Measurements from ENCODE around the gene CPS1. TPM values are rescaled to one million over a fixed set of nuclear protein-coding genes. Genes with fewer than 3 reads are reported as not detected.

Gene CPS1
- total and polyA plus RNA-seq, 11 donors, result 0.61 to 5.3 (median 1.8) TPM

- Histone ChIP-seq H3K27ac (no peak overlapping the region), H3K4me3 (no peak overlapping the region), H3K4me1 (no peaks in the 10 kb centered on the region), H3K9me3 (no peaks in the 10 kb centered on the region), H3K36me3 (peaks cover 0 to 2% (median 0%) of the 10 kb centered on the region in 9 donors), H3K27me3 (no peaks in the 10 kb centered on the region)
- TF ChIP-seq CTCF (IDR thresholded peaks at IDR 0.05) (no peak), POLR2A (IDR thresholded peaks at IDR 0.05) (no peak)
- no peak for DNase-seq
- WGBS, 4 donors, result 87 to 99% (median 92%) methylated on average over 3 of the region's 3 CpGs
- intact Hi-C loops (cut with DNase I), result no loop called here
- ATAC-seq, result no peak
Measured at GRCh38 chr2:210671065-210671464, 114.7 kb downstream of the CPS1 start.

GRCh38 chr2:210673117-210673516 is 116.7 kb downstream of the CPS1 start:
- H3K27ac ChIP-seq, result no peak overlapping the region
- H3K4me3 ChIP-seq, result no peak overlapping the region
- H3K9me3 ChIP-seq, result no peaks in the 10 kb centered on the region
- H3K4me1 ChIP-seq, result no peaks in the 10 kb centered on the region
- no peak for TF ChIP-seq CTCF (IDR thresholded peaks at IDR 0.05)
- no peak for TF ChIP-seq POLR2A (IDR thresholded peaks at IDR 0.05)
- intact Hi-C loops (cut with DNase I), result no loop called here
- 73 to 84% (median 75%) methylated on average over 1 of the region's 1 CpG for WGBS, 4 donors
- ATAC-seq, result no peak
- no peaks in the 10 kb centered on the region for H3K27me3 ChIP-seq
- H3K36me3 ChIP-seq, result peaks cover 0 to 2% (median 0%) of the 10 kb centered on the region in 9 donors
- DNase-seq, result no peak

GRCh38 chr2:210676067-210676466 is 119.7 kb downstream of the CPS1 start:
- H3K9me3 ChIP-seq, result no peaks in the 10 kb centered on the region
- H3K4me3 ChIP-seq, result no peak overlapping the region
- no peaks in the 10 kb centered on the region for H3K4me1 ChIP-seq
- no peak for DNase-seq
- no peak overlapping the region for H3K27ac ChIP-seq
- peaks cover 0 to 2% (median 0%) of the 10 kb centered on the region in 9 donors for H3K36me3 ChIP-seq
- intact Hi-C loops (cut with DNase I), result no loop called here
- no peaks in the 10 kb centered on the region for H3K27me3 ChIP-seq
- no peak for TF ChIP-seq POLR2A (IDR thresholded peaks at IDR 0.05)
- TF ChIP-seq CTCF (IDR thresholded peaks at IDR 0.05), result no peak
- WGBS, 4 donors, result 79 to 92% (median 81%) methylated on average over 3 of the region's 3 CpGs
- ATAC-seq, result no peak

- no peaks in the 10 kb centered on the region for H3K4me1 ChIP-seq
- TF ChIP-seq CTCF (IDR thresholded peaks at IDR 0.05) (no peak), POLR2A (IDR thresholded peaks at IDR 0.05) (no peak)
- H3K27ac ChIP-seq, result no peak overlapping the region
- H3K27me3 ChIP-seq, result no peaks in the 10 kb centered on the region
- DNase-seq (no peak), ATAC-seq (no peak)
- intact Hi-C loops (cut with DNase I), result no loop called here
- H3K9me3 ChIP-seq, result no peaks in the 10 kb centered on the region
- H3K36me3 ChIP-seq, result no peaks in the 10 kb centered on the region
- no peak overlapping the region for H3K4me3 ChIP-seq
Measured at GRCh38 chr2:210681491-210681890, 125.1 kb downstream of the CPS1 start.
